Loucy (cell line): Measurements from ENCODE around the gene ARNT2.

Experiments used
- H2AFZ ChIP-seq: fragments of 200-600 bp; sonication (generic); 2 replicates; pipeline ENCODE4 v1.6.0; 2016; ENCODE audit warnings: antibody characterized with exemption, mild to moderate bottlenecking, low read length, moderate library complexity
- H3F3A ChIP-seq: fragments of 200-600 bp; 2 replicates; pipeline ENCODE4 v1.6.0; 2016; ENCODE audit warnings: antibody characterized with exemption, low read depth, mild to moderate bottlenecking
- H3K27me3 ChIP-seq: fragments of 200-600 bp; sonication (generic); 2 replicates; pipeline ENCODE4 v1.6.1; 2014; ENCODE audit warnings: low read length, mild to moderate bottlenecking; ENCODE audit not compliant: insufficient read depth, poor library complexity, severe bottlenecking
- H3K36me3 ChIP-seq: fragments of 200-600 bp; sonication (generic); 2 replicates; pipeline ENCODE4 v1.6.1; 2016; ENCODE audit warnings: low read length; ENCODE audit not compliant: insufficient read depth
- H3K4me1 ChIP-seq: fragments of 200-600 bp; sonication (generic); 2 replicates; pipeline ENCODE4 v1.5.1; 2014; ENCODE audit warnings: low read length, mild to moderate bottlenecking; ENCODE audit not compliant: insufficient read depth, poor library complexity, severe bottlenecking
- H3K4me2 ChIP-seq: fragments of 200-600 bp; sonication (generic); 2 replicates; pipeline ENCODE4 v1.6.0; 2014; ENCODE audit warnings: antibody characterized with exemption, low read length, low read depth, mild to moderate bottlenecking; ENCODE audit not compliant: poor library complexity, severe bottlenecking
- H3K4me3 ChIP-seq: fragments of 200-600 bp; sonication (generic); 2 replicates; pipeline ENCODE4 v1.5.1; 2014; ENCODE audit warnings: low read length, mild to moderate bottlenecking, mixed read lengths; ENCODE audit not compliant: poor library complexity, severe bottlenecking
- H3K79me2 ChIP-seq: fragments of 200-600 bp; sonication (generic); 2 replicates; pipeline ENCODE4 v1.6.1; 2014; ENCODE audit warnings: low read length; ENCODE audit not compliant: insufficient read depth
- H3K9ac ChIP-seq: fragments of 200-600 bp; sonication (generic); 2 replicates; pipeline ENCODE4 v1.6.0; 2014; ENCODE audit warnings: mild to moderate bottlenecking, low read depth, low read length, moderate library complexity; ENCODE audit not compliant: poor library complexity, severe bottlenecking
- H3K9me2 ChIP-seq: fragments of 200-600 bp; sonication (generic); replicated peaks from 2 replicates; pipeline ENCODE4 v1.6.1; 2016; ENCODE audit warnings: low read depth, low read length, mixed read lengths
- H3K9me3 ChIP-seq: fragments of 200-600 bp; sonication (generic); 2 replicates; pipeline ENCODE4 v1.6.1; 2014; ENCODE audit warnings: mild to moderate bottlenecking, antibody characterized with exemption, low read length, low read depth; ENCODE audit not compliant: insufficient read depth
- H4K20me1 ChIP-seq: fragments of 200-600 bp; sonication (generic); 2 replicates; pipeline ENCODE4 v1.6.0; 2014; ENCODE audit warnings: antibody characterized with exemption, low read length, mild to moderate bottlenecking; ENCODE audit not compliant: insufficient read depth, poor library complexity, severe bottlenecking
- EZH2phosphoT487 ChIP-seq: fragments of 200-600 bp; IDR thresholded peaks from 2 replicates; pipeline ENCODE4 v1.6.1; 2018; ENCODE audit warnings: antibody characterized with exemption, mild to moderate bottlenecking, moderate library complexity, borderline replicate concordance
- TF ChIP-seq, protein P1 (sequence below): fragments of 200-600 bp; sonication (generic); conservative IDR thresholded peaks from 2 replicates; pipeline ENCODE4 v1.5.1; 2014; ENCODE audit warnings: mild to moderate bottlenecking, antibody characterized with exemption, low read length

ARNT2 gene

DNA sequence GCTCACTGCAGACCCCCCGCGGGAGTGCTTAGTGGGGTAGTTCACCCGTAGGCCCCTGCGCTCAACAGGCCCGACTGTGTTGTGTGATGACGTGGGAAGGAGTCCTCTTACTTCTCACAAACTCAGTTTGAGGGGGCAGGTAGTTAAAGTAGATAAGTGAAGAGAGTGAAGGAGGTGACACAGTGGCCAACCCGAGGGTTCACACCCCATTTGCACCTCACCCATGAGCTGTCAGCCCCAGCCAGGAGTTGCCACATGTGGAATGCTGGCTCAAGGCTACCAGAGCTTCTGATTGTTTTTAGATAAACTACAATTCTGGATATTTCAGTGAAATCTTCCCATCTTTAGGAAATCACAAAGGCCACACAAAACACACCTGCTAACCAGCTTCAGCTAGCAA is 226.8 kb downstream of the ARNT2 start:
- Histone ChIP-seq H3K4me3 (no peak overlapping the region), H3K4me1 (no peaks in the 10 kb centered on the region), H3K36me3 (no peaks in the 10 kb centered on the region), H3K79me2 (no peaks in the 10 kb centered on the region), H4K20me1 (no peaks in the 10 kb centered on the region), H2AFZ (no peak overlapping the region), H3F3A (no peaks in the 10 kb centered on the region), H3K27me3 (no peaks in the 10 kb centered on the region), H3K9me2 (no peaks in the 10 kb centered on the region), H3K4me2 (no peak overlapping the region), H3K9ac (no peak overlapping the region), H3K9me3 (no peaks in the 10 kb centered on the region)
- TF ChIP-seq, protein P1, sequence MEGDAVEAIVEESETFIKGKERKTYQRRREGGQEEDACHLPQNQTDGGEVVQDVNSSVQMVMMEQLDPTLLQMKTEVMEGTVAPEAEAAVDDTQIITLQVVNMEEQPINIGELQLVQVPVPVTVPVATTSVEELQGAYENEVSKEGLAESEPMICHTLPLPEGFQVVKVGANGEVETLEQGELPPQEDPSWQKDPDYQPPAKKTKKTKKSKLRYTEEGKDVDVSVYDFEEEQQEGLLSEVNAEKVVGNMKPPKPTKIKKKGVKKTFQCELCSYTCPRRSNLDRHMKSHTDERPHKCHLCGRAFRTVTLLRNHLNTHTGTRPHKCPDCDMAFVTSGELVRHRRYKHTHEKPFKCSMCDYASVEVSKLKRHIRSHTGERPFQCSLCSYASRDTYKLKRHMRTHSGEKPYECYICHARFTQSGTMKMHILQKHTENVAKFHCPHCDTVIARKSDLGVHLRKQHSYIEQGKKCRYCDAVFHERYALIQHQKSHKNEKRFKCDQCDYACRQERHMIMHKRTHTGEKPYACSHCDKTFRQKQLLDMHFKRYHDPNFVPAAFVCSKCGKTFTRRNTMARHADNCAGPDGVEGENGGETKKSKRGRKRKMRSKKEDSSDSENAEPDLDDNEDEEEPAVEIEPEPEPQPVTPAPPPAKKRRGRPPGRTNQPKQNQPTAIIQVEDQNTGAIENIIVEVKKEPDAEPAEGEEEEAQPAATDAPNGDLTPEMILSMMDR, result no peak
- TF ChIP-seq EZH2phosphoT487, result no peak

DNA sequence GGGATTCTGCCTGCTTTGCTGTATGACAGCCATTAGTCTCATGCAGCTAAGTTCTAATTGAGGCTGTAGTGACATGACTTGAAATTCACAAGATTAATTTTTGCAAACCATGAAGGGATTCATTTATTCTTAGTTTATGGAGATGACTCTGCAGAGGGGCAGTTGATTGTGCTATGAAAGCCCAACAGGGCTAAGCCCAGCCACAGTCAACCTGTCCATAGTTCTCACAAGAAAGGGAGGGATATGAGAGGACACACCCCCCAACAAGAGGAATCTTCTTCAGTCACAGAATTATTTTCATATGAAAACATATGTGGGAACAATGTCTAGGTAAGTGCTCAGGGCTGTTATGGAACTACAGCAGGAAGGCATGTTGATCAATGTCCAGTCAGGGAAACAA is 229.0 kb downstream of the ARNT2 start:
- H3K9me3 ChIP-seq, result no peaks in the 10 kb centered on the region
- no peaks in the 10 kb centered on the region for H3K27me3 ChIP-seq
- TF ChIP-seq, protein P1, result no peak
- no peak for TF ChIP-seq EZH2phosphoT487
- H3K36me3 ChIP-seq, result no peaks in the 10 kb centered on the region
- no peak overlapping the region for H2AFZ ChIP-seq
- H3K4me1 ChIP-seq, result no peaks in the 10 kb centered on the region
- H3K9me2 ChIP-seq, result no peaks in the 10 kb centered on the region
- no peaks in the 10 kb centered on the region for H4K20me1 ChIP-seq
- H3F3A ChIP-seq, result no peaks in the 10 kb centered on the region
- H3K4me3 ChIP-seq, result no peak overlapping the region
- no peak overlapping the region for H3K9ac ChIP-seq
- no peaks in the 10 kb centered on the region for H3K79me2 ChIP-seq
- no peak overlapping the region for H3K4me2 ChIP-seq

DNA sequence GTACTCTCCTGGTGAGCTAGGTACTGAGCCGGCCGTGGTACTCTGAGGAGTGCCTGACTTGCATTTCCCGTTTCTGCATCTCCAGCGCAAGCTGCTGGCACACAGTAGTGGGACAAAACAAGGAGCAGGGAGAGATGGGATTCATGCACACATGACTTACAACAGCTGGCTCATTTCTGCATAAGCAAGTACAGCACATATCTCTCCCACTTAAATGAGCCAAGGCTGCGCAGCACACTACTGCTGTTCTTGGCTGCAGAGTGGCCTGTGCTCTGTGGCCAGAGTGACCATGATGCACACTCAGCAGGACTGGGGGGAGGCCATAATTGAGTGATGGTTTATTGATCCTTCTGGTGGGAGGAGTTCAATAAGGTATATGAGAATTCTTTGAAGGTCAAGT is 231.8 kb downstream of the ARNT2 start:
- Histone ChIP-seq H3K9me3 (no peaks in the 10 kb centered on the region), H3K36me3 (no peaks in the 10 kb centered on the region), H2AFZ (no peak overlapping the region), H3F3A (no peaks in the 10 kb centered on the region), H3K4me3 (no peak overlapping the region), H3K27me3 (no peaks in the 10 kb centered on the region), H3K9ac (no peak overlapping the region), H3K4me2 (no peak overlapping the region), H3K9me2 (no peaks in the 10 kb centered on the region), H3K79me2 (no peaks in the 10 kb centered on the region), H3K4me1 (no peaks in the 10 kb centered on the region), H4K20me1 (no peaks in the 10 kb centered on the region)
- TF ChIP-seq, protein P1, result no peak
- TF ChIP-seq EZH2phosphoT487, result no peak
